PC-9 (cell line): ENCODE measurements around the gene MPHOSPH8.
"Not testable (repeated sequence)": the region's sequence is repeated elsewhere in the genome, so short reads cannot be mapped to it uniquely, and the experiment has no call there.

Source experiments
- EZH2 ChIP-seq: fragments of 200-600 bp; sonication (generic); IDR thresholded peaks from 2 replicates; pipeline ENCODE4 v1.8.0; 2017; ENCODE audit warnings: antibody characterized with exemption, low read depth
- TF ChIP-seq, protein P1 (sequence below): fragments of 200-600 bp; sonication (generic); conservative IDR thresholded peaks from 2 replicates; pipeline ENCODE4 v1.6.1; 2017; ENCODE audit warnings: mixed run types, antibody characterized with exemption, mild to moderate bottlenecking, moderate library complexity

DNA sequence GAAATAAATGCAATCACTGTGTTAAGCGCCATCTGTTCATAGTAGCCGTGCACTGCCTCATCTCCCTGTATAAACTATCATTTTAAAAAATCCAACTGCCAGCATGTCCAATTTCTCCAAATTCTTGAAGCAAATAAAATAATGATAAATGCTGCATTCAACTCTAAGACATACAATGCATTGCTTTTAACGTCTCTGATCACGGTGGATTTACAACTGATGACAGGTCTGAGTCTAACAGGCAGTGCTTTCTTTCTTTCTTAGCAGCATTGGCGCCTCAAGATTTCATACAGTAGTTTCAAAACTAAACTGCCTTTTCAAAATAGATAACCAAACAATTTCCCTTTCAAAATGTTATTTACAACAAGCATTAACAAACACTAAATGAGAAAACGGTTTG, 70.8 kb downstream of the MPHOSPH8 start:
- TF ChIP-seq, protein P1, sequence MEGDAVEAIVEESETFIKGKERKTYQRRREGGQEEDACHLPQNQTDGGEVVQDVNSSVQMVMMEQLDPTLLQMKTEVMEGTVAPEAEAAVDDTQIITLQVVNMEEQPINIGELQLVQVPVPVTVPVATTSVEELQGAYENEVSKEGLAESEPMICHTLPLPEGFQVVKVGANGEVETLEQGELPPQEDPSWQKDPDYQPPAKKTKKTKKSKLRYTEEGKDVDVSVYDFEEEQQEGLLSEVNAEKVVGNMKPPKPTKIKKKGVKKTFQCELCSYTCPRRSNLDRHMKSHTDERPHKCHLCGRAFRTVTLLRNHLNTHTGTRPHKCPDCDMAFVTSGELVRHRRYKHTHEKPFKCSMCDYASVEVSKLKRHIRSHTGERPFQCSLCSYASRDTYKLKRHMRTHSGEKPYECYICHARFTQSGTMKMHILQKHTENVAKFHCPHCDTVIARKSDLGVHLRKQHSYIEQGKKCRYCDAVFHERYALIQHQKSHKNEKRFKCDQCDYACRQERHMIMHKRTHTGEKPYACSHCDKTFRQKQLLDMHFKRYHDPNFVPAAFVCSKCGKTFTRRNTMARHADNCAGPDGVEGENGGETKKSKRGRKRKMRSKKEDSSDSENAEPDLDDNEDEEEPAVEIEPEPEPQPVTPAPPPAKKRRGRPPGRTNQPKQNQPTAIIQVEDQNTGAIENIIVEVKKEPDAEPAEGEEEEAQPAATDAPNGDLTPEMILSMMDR = not testable (repeated sequence)
- not testable (repeated sequence) for TF ChIP-seq EZH2
